Measurements from ENCODE around the gene PARVG.

Gene PARVG

GRCh38 chr22:44210722-44211121 is 30.0 kb downstream of the PARVG start:
- no peak overlapping the region for H3K27ac ChIP-seq (ENCODE audit: low read depth, low read length)
- H3F3A ChIP-seq (ENCODE audit: control insufficient read depth, insufficient read depth), result no peaks in the 10 kb centered on the region
- peaks cover 4% of the 10 kb centered on the region; the same call in 1 of the 2 replicates for H3K9me3 ChIP-seq (ENCODE audit: control insufficient read depth, insufficient read depth, low read length)
- no peak overlapping the region for H3K4me3 ChIP-seq (ENCODE audit: low read length)
- no peaks in the 10 kb centered on the region for H3K79me2 ChIP-seq (ENCODE audit: control insufficient read depth, low read length)
- H3K27me3 ChIP-seq (ENCODE audit: control insufficient read depth, low read length), result no peaks in the 10 kb centered on the region
- TF ChIP-seq CTCF (IDR thresholded peaks at IDR 0.05; ENCODE audit: low read depth, low read length, poor library complexity, severe bottlenecking) (no peak), EZH2phosphoT487 (IDR thresholded peaks at IDR 0.05; ENCODE audit: borderline replicate concordance, low read length) (no peak)
- no peaks in the 10 kb centered on the region for H3K36me3 ChIP-seq (ENCODE audit: control insufficient read depth, low read length)
- peaks cover 30% of the 10 kb centered on the region for H3K4me1 ChIP-seq (ENCODE audit: control insufficient read depth, low read length)
- no peaks in the 10 kb centered on the region for H4K20me1 ChIP-seq (ENCODE audit: control insufficient read depth, insufficient read depth, low read depth, low read length)
- no peak overlapping the region for H3K4me2 ChIP-seq (ENCODE audit: low read length)
- H3K9me2 ChIP-seq (replicated peaks; ENCODE audit: control insufficient read depth, low read length), result no peaks in the 10 kb centered on the region

GRCh38 chr22:44211256-44211945 is 30.7 kb downstream of the PARVG start:
- TF ChIP-seq EZH2phosphoT487 (IDR thresholded peaks at IDR 0.05; ENCODE audit: borderline replicate concordance, low read length) (no peak), CTCF (IDR thresholded peaks at IDR 0.05; ENCODE audit: low read depth, low read length, poor library complexity, severe bottlenecking) (no peak)
- Histone ChIP-seq H3K4me3 (ENCODE audit: low read length) (no peak overlapping the region), H3F3A (ENCODE audit: control insufficient read depth, insufficient read depth) (no peaks in the 10 kb centered on the region), H3K36me3 (ENCODE audit: control insufficient read depth, low read length) (no peaks in the 10 kb centered on the region), H3K4me2 (ENCODE audit: low read length) (no peak overlapping the region), H3K79me2 (ENCODE audit: control insufficient read depth, low read length) (no peaks in the 10 kb centered on the region), H3K27me3 (ENCODE audit: control insufficient read depth, low read length) (no peaks in the 10 kb centered on the region), H4K20me1 (ENCODE audit: control insufficient read depth, insufficient read depth, low read depth, low read length) (no peaks in the 10 kb centered on the region), H3K27ac (ENCODE audit: low read depth, low read length) (no peak overlapping the region), H3K9me2 (replicated peaks; ENCODE audit: control insufficient read depth, low read length) (no peaks in the 10 kb centered on the region), H3K9me3 (ENCODE audit: control insufficient read depth, insufficient read depth, low read length) (peaks cover 4% of the 10 kb centered on the region; the same call in 1 of the 2 replicates), H3K4me1 (ENCODE audit: control insufficient read depth, low read length) (peaks cover 24% of the 10 kb centered on the region)

GRCh38 chr22:44211946-44212930 is 31.5 kb downstream of the PARVG start:
- H3K9me3 ChIP-seq (ENCODE audit: control insufficient read depth, insufficient read depth, low read length), result peaks cover 4% of the 10 kb centered on the region; the same call in 1 of the 2 replicates
- TF ChIP-seq CTCF (IDR thresholded peaks at IDR 0.05; ENCODE audit: low read depth, low read length, poor library complexity, severe bottlenecking) (no peak), EZH2phosphoT487 (IDR thresholded peaks at IDR 0.05; ENCODE audit: borderline replicate concordance, low read length) (no peak)
- no peak overlapping the region for H3K4me3 ChIP-seq (ENCODE audit: low read length)
- no peak overlapping the region for H3K27ac ChIP-seq (ENCODE audit: low read depth, low read length)
- peaks cover 19% of the 10 kb centered on the region for H3K4me1 ChIP-seq (ENCODE audit: control insufficient read depth, low read length)
- no peak overlapping the region for H3K4me2 ChIP-seq (ENCODE audit: low read length)
- H3F3A ChIP-seq (ENCODE audit: control insufficient read depth, insufficient read depth), result no peaks in the 10 kb centered on the region
- H3K36me3 ChIP-seq (ENCODE audit: control insufficient read depth, low read length), result no peaks in the 10 kb centered on the region
- H4K20me1 ChIP-seq (ENCODE audit: control insufficient read depth, insufficient read depth, low read depth, low read length), result no peaks in the 10 kb centered on the region
- no peaks in the 10 kb centered on the region for H3K27me3 ChIP-seq (ENCODE audit: control insufficient read depth, low read length)
- no peaks in the 10 kb centered on the region for H3K9me2 ChIP-seq (replicated peaks; ENCODE audit: control insufficient read depth, low read length)
- no peaks in the 10 kb centered on the region for H3K79me2 ChIP-seq (ENCODE audit: control insufficient read depth, low read length)
